ENCODE data around the gene BBS2. TPM values are rescaled to one million over a fixed set of nuclear protein-coding genes. Genes with fewer than 3 reads are reported as not detected.

The BBS2 gene
- total and polyA plus RNA-seq, 2 experiments from 2014 or later, result 13.7 to 25.2 TPM

GRCh38 chr16:56460101-56460500 lies 59.7 kb downstream of the BBS2 start:
- H3K27me3 ChIP-seq (ENCODE audit: insufficient read depth), result no peaks in the 10 kb centered on the region
- H3F3A ChIP-seq (replicated peaks; ENCODE audit: low read depth), result no peaks in the 10 kb centered on the region
- H3K36me3 Mint-ChIP-seq (ENCODE audit: low read depth), result peaks cover 64% of the 10 kb centered on the region
- no peaks in the 10 kb centered on the region for H3K9me3 Mint-ChIP-seq
- H3K36me3 ChIP-seq (ENCODE audit: insufficient read depth), result peaks cover 71% of the 10 kb centered on the region
- no peak for DNase-seq (ENCODE audit: low spot score)
- H3K9me2 ChIP-seq (ENCODE audit: insufficient read depth), result no peaks in the 10 kb centered on the region
- no peaks in the 10 kb centered on the region for H3K4me1 ChIP-seq (ENCODE audit: insufficient read depth)
- H2AFZ ChIP-seq, result no peak overlapping the region
- H3K4me1 Mint-ChIP-seq, result no peaks in the 10 kb centered on the region
- no peak for ATAC-seq
- H3K79me2 ChIP-seq (replicated peaks; ENCODE audit: insufficient read depth), result no peaks in the 10 kb centered on the region
- peaks cover 27% of the 10 kb centered on the region for H4K20me1 ChIP-seq (replicated peaks; ENCODE audit: insufficient read depth)
- H3K27ac ChIP-seq (ENCODE audit: low read depth), result no peak overlapping the region
- H3K27ac Mint-ChIP-seq, result no peak overlapping the region
- H3K4me2 ChIP-seq, result no peak overlapping the region
- no peak overlapping the region for H3K4me3 ChIP-seq
- TF ChIP-seq POLR2AphosphoS5 (IDR thresholded peaks at IDR 0.05; ENCODE audit: low read depth), result no peak
- no peak for TF ChIP-seq REST (IDR thresholded peaks at IDR 0.05; ENCODE audit: unreplicated experiment)
- no peak for TF ChIP-seq EZH2phosphoT487 (IDR thresholded peaks at IDR 0.05; ENCODE audit: unreplicated experiment)
- TF ChIP-seq JUNB (IDR thresholded peaks at IDR 0.05; ENCODE audit: unreplicated experiment), result no peak
- no peak for TF ChIP-seq CTCF (conservative IDR thresholded peaks at IDR 0.05; ENCODE audit: low read depth in 2 of 2)
- TF ChIP-seq ZNF462 (CRISPR knock-in tag; IDR thresholded peaks at IDR 0.05), result no peak
- TF ChIP-seq EZH2 (IDR thresholded peaks at IDR 0.05; ENCODE audit: low read depth, unreplicated experiment), result no peak
- TF ChIP-seq ZNF331 (CRISPR knock-in tag; IDR thresholded peaks at IDR 0.05; ENCODE audit: low read depth), result no peak
- TF ChIP-seq ZNF114 (CRISPR knock-in tag; IDR thresholded peaks at IDR 0.05), result no peak
- TF ChIP-seq ETS1 (IDR thresholded peaks at IDR 0.05), result no peak
- TF ChIP-seq STAT1 (IDR thresholded peaks at IDR 0.05; ENCODE audit: unreplicated experiment), result no peak
- TF ChIP-seq NANOG (IDR thresholded peaks at IDR 0.05; ENCODE audit: borderline replicate concordance), result no peak
- no peak for TF ChIP-seq CREB1 (CRISPR knock-in tag; IDR thresholded peaks at IDR 0.05; ENCODE audit: low read depth)
- no peaks in the 10 kb centered on the region for H3K27me3 Mint-ChIP-seq (ENCODE audit: insufficient read depth, low read depth, poor library complexity)
- no peak overlapping the region for H3K4me3 Mint-ChIP-seq
